GM21381 (cell line): ENCODE data around the gene PHF2.

Experiments
- ATAC-seq: cut with Tn5 transposase; IDR thresholded peaks from one replicate; pipeline ENCODE4 v1.9.1; 2021; ENCODE audit warnings: mild to moderate bottlenecking, moderate library complexity; ENCODE audit not compliant: unreplicated experiment

The PHF2 gene

GRCh38 chr9:93648836-93649235 lies 72.5 kb downstream of the PHF2 start:
- no peak for ATAC-seq

- no peak for ATAC-seq
Observed at GRCh38 chr9:93649610-93650261, 73.4 kb downstream of the PHF2 start.

- no peak for ATAC-seq
Observed at GRCh38 chr9:93650448-93650847, 74.1 kb downstream of the PHF2 start.

GRCh38 chr9:93651521-93651950 lies 75.2 kb downstream of the PHF2 start:
- no peak for ATAC-seq

- no peak for ATAC-seq
Observed at GRCh38 chr9:93652604-93653592, 76.5 kb downstream of the PHF2 start.

GRCh38 chr9:93653760-93654159 lies 77.4 kb downstream of the PHF2 start:
- ATAC-seq = no peak

GRCh38 chr9:93654351-93654961 lies 78.1 kb downstream of the PHF2 start:
- ATAC-seq = no peak

GRCh38 chr9:93655621-93656425 lies 79.4 kb downstream of the PHF2 start:
- no peak for ATAC-seq

GRCh38 chr9:93656426-93657239 lies 80.2 kb downstream of the PHF2 start:
- no peak for ATAC-seq

GRCh38 chr9:93657331-93658111 lies 81.1 kb downstream of the PHF2 start:
- no peak for ATAC-seq

GRCh38 chr9:93658184-93658925 lies 82.0 kb downstream of the PHF2 start:
- ATAC-seq = no peak

GRCh38 chr9:93659044-93659836 lies 82.9 kb downstream of the PHF2 start:
- no peak for ATAC-seq

GRCh38 chr9:93659837-93660177 lies 83.4 kb downstream of the PHF2 start:
- ATAC-seq = no peak

- ATAC-seq = no peak
Observed at GRCh38 chr9:93660352-93661046, 84.1 kb downstream of the PHF2 start.

GRCh38 chr9:93661591-93661990 lies 85.2 kb downstream of the PHF2 start:
- ATAC-seq = no peak

- ATAC-seq = no peak
Observed at GRCh38 chr9:93662016-93662638, 85.7 kb downstream of the PHF2 start.
